ENCODE data around the gene APBA2. TPM values are rescaled to one million over a fixed set of nuclear protein-coding genes. Genes with fewer than 3 reads are reported as not detected.

Gene APBA2
- total RNA-seq, 4 donors from 2014 or later, result 1.3 to 7.0 (median 2.4) TPM

DNA sequence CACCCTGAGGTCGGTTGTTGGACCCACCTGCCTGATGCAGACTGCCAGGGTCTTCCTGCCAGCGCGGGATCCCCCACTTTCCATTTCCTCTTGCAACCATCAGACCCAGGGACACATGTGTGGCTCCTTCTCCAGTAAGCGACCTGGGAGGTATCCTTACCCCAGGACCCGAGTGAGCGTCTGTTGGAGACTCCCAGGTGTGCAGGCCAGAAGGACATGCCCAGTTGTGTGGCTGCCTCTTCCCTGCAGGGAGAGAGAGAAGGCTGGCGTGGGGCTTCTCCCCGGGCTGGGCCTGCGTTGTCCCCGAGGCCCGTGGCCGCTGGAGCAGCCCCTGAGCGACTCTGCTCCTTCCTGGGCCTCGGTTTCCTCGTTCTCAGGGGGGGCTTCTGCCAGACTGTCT lies 56.8 kb downstream of the APBA2 start:
- Histone ChIP-seq H3K4me3 (no peak overlapping the region), H3K27ac (no peak overlapping the region), H3K4me1 (no peaks in the 10 kb centered on the region), H3K27me3 (no peaks in the 10 kb centered on the region), H3K36me3 (no peaks in the 10 kb centered on the region), H3K9me3 (no peaks in the 10 kb centered on the region)
- DNase-seq (ENCODE audit: low spot score in 2 of 2), result peak in 1 of 2 donors; percentile 75
- WGBS, result 94% methylated on average over 9 of the region's 15 CpGs
- no peak for TF ChIP-seq POLR2AphosphoS5 (IDR thresholded peaks at IDR 0.05)
- TF ChIP-seq, protein P1, sequence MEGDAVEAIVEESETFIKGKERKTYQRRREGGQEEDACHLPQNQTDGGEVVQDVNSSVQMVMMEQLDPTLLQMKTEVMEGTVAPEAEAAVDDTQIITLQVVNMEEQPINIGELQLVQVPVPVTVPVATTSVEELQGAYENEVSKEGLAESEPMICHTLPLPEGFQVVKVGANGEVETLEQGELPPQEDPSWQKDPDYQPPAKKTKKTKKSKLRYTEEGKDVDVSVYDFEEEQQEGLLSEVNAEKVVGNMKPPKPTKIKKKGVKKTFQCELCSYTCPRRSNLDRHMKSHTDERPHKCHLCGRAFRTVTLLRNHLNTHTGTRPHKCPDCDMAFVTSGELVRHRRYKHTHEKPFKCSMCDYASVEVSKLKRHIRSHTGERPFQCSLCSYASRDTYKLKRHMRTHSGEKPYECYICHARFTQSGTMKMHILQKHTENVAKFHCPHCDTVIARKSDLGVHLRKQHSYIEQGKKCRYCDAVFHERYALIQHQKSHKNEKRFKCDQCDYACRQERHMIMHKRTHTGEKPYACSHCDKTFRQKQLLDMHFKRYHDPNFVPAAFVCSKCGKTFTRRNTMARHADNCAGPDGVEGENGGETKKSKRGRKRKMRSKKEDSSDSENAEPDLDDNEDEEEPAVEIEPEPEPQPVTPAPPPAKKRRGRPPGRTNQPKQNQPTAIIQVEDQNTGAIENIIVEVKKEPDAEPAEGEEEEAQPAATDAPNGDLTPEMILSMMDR (IDR thresholded peaks at IDR 0.05), result no peak
- no peak for TF ChIP-seq EP300 (IDR thresholded peaks at IDR 0.05)
- TF ChIP-seq POLR2A (IDR thresholded peaks at IDR 0.05), result no peak

DNA sequence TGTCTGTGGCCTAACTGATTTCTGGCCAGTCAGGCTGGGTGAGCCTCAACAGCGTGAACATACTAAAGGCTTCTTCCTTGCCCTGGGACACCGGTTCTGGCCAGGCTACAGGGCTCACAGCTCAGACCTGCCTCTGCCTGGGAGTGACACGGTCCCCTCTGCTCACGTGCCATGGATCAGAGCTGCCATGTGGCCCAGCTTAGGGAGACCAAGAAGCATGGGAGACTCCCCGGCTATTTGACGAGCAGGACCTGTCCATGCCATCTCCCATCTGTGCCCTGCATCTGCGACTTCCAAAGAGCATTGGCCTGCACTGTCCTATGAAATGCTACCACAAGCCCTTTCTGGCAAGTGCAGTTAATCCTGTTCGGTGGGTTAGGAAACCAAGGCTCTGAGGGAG lies 57.4 kb downstream of the APBA2 start:
- WGBS, result 97% methylated on average over 6 of the region's 8 CpGs
- Histone ChIP-seq H3K27ac (no peak overlapping the region), H3K27me3 (no peaks in the 10 kb centered on the region), H3K4me1 (no peaks in the 10 kb centered on the region), H3K9me3 (no peaks in the 10 kb centered on the region), H3K4me3 (no peak overlapping the region), H3K36me3 (no peaks in the 10 kb centered on the region)
- peak in 1 of 2 donors; percentile 49 for DNase-seq (ENCODE audit: low spot score in 2 of 2)
- TF ChIP-seq EP300 (IDR thresholded peaks at IDR 0.05), result no peak
- TF ChIP-seq, protein P1 (IDR thresholded peaks at IDR 0.05), result no peak
- no peak for TF ChIP-seq POLR2A (IDR thresholded peaks at IDR 0.05)
- no peak for TF ChIP-seq POLR2AphosphoS5 (IDR thresholded peaks at IDR 0.05)

DNA sequence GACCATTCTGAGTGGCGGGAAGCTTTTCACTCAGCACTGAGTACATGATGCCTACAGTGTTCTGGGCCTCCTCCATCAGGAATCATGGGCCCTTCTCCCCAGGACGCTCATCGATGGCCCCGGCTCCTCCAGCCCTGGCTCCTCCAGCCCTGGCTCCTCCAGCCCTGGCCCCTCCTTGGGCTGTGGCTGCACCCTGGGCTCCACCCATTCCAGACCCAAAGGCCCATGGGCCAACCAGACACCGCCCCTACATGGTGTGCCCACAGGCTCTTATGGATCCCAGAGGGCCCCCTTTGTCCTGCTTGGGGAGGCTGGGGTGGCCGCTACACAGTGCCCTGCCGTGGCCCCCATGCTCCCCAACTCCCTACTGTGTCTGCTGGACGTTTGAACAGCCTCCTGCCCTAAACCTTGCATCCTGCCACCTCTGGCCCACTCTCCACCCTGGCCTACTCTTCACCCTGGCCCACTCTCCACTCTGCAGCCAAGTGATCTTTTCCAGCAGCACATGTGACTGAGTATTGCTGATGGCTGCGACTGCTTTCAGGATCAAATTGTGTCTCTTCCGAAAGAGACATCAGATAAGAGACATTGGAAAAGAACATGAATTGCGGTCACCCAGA lies 57.9 kb downstream of the APBA2 start:
- 83% methylated on average over 9 of the region's 11 CpGs for WGBS
- H3K4me1 ChIP-seq, result no peaks in the 10 kb centered on the region
- no peak for TF ChIP-seq POLR2AphosphoS5 (IDR thresholded peaks at IDR 0.05)
- TF ChIP-seq EP300 (IDR thresholded peaks at IDR 0.05), result no peak
- TF ChIP-seq, protein P1 (IDR thresholded peaks at IDR 0.05), result no peak
- no peak for TF ChIP-seq POLR2A (IDR thresholded peaks at IDR 0.05)
- DNase-seq (ENCODE audit: low spot score in 2 of 2), result peak in 1 of 2 donors; percentile 49
- no peak overlapping the region for H3K27ac ChIP-seq
- no peaks in the 10 kb centered on the region for H3K36me3 ChIP-seq
- no peaks in the 10 kb centered on the region for H3K9me3 ChIP-seq
- H3K27me3 ChIP-seq, result no peaks in the 10 kb centered on the region
- no peak overlapping the region for H3K4me3 ChIP-seq

DNA sequence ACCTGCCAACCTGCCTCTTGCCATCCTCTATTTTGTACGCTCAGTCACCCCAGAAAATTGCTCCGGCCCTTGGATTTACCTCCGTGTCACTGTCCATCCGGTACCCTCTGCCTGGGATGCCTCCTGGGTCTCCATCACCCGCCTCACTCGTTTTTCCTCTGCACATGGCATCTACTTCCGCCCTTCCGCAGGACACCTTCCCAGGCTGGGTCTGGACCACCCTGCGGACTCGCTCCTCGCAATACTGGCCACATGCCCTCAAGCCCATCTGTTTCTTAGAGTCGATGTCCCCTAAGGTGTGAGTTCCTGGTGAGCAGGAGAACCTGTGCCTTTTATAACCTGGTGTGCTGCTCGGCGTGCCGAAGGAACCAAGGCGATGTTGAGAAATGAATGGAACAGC lies 58.5 kb downstream of the APBA2 start:
- Histone ChIP-seq H3K27me3 (no peaks in the 10 kb centered on the region), H3K9me3 (no peaks in the 10 kb centered on the region), H3K27ac (no peak overlapping the region), H3K4me3 (no peak overlapping the region), H3K4me1 (no peaks in the 10 kb centered on the region), H3K36me3 (no peaks in the 10 kb centered on the region)
- DNase-seq (ENCODE audit: low spot score in 2 of 2), result peak in 1 of 2 donors; percentile 75
- TF ChIP-seq, protein P1 (IDR thresholded peaks at IDR 0.05), result no peak
- no peak for TF ChIP-seq POLR2AphosphoS5 (IDR thresholded peaks at IDR 0.05)
- no peak for TF ChIP-seq EP300 (IDR thresholded peaks at IDR 0.05)
- no peak for TF ChIP-seq POLR2A (IDR thresholded peaks at IDR 0.05)
- WGBS, result 95% methylated on average over 16 of the region's 16 CpGs

DNA sequence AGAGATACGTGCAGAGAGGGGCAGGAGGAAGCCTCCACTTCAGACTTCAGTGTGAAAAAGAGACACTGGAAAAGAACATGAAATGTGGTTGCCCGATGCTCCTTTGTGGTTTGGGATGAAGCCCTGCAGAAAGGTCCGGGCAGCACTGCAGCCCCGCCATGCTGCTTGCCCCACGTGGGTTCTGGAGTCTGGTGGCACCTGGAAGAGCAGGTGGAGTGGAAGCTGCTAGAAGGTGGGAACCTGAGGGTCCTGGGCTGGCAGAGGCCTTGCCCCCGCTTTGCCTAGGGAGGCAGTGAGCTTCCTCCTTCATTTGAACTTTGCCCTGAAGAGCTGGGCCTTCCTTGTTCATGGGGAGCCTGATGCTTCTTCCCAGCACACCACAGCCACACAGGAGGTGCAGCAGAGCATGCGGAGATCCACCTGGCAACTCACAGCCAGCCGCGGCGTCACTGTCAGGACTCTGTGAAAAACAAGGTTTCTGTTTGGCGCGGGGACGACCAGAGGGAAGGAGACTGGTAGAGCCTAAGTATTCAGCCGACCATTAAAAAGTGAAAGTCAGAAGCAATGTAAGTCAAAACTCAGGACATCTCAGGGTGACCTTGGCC lies 59.0 kb downstream of the APBA2 start:
- no peaks in the 10 kb centered on the region for H3K36me3 ChIP-seq
- WGBS, result 90% methylated on average over 14 of the region's 14 CpGs
- H3K4me1 ChIP-seq, result no peaks in the 10 kb centered on the region
- no peak overlapping the region for H3K4me3 ChIP-seq
- H3K27me3 ChIP-seq, result no peaks in the 10 kb centered on the region
- no peak overlapping the region for H3K27ac ChIP-seq
- TF ChIP-seq POLR2AphosphoS5 (IDR thresholded peaks at IDR 0.05), result no peak
- TF ChIP-seq, protein P1 (IDR thresholded peaks at IDR 0.05), result no peak
- TF ChIP-seq EP300 (IDR thresholded peaks at IDR 0.05), result no peak
- TF ChIP-seq POLR2A (IDR thresholded peaks at IDR 0.05), result no peak
- peak in 1 of 2 donors; percentile 44 for DNase-seq (ENCODE audit: low spot score in 2 of 2)
- H3K9me3 ChIP-seq, result no peaks in the 10 kb centered on the region
